ENCODE results near the gene NCR2.

- TF ChIP-seq, protein P1, sequence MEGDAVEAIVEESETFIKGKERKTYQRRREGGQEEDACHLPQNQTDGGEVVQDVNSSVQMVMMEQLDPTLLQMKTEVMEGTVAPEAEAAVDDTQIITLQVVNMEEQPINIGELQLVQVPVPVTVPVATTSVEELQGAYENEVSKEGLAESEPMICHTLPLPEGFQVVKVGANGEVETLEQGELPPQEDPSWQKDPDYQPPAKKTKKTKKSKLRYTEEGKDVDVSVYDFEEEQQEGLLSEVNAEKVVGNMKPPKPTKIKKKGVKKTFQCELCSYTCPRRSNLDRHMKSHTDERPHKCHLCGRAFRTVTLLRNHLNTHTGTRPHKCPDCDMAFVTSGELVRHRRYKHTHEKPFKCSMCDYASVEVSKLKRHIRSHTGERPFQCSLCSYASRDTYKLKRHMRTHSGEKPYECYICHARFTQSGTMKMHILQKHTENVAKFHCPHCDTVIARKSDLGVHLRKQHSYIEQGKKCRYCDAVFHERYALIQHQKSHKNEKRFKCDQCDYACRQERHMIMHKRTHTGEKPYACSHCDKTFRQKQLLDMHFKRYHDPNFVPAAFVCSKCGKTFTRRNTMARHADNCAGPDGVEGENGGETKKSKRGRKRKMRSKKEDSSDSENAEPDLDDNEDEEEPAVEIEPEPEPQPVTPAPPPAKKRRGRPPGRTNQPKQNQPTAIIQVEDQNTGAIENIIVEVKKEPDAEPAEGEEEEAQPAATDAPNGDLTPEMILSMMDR (IDR thresholded peaks at IDR 0.05; ENCODE audit: poor library complexity), result no peak
- no peak for TF ChIP-seq EZH2 (IDR thresholded peaks at IDR 0.05; ENCODE audit: borderline replicate concordance)
Measured at GRCh38 chr6:41338659-41339058, 3.3 kb downstream of the NCR2 start.

Measured in hepatocyte (in vitro differentiated cells).